Hippocampal formation (tissue), 2 donors: Measurements from ENCODE around the gene ETV3.
A peak's percentile ranks its signal among the peaks of the same experiment; 100 is the strongest.

Source experiments
- DNase-seq, 2 donors: peaks; one replicate each; lab custom pipeline; 2025; lab: John Stamatoyannopoulos, UW

The ETV3 gene

DNA sequence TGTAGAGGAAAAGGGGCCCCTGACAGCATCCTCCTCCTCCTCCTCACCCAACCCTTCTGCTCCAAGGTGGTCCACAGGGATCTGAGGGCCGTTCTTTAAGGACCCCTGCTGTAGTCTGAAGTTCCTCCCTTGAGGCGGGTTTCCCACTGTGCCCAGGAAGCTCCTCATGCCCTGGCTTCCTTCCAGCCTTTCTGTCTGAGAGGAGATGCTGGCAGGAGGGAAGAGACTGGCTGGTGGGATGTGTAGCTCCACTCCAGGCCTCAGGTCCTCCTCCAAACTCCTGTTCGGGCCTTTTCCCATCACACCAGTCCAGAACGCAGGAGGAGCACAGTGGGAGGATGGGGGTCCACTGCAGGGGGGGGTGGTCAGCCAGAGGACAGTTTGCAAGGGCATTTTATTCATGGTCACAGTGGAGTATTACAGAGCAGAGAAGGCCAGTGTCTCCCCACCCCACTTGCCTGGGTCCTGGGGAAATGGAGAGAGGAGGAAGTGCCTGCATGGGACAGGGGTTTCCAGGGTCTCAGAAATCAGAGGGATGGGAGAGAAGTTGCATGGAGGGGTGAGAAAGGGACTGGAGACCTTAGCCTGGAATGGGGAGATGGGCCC lies 46.4 kb downstream of the ETV3 start:
- no peak for DNase-seq

DNA sequence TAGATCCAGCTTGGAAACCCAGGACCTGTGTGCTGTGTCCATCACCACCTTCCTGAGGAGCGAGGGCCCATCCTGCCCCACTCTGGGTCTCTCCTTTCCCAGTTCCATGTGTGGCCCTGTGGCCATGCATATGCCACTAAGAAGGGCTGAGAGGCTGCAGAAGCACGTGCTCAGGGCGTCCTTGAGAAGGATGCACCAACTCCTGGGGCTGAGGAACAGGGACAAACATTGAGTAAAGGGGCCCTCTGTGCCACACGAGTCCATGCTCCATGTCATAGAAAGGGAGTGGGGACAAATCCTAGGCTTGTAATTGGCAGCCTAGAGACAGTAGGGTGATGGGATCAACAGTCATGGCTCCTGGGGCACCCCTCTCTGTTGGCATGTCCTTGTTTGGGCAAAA lies 47.0 kb downstream of the ETV3 start:
- no peak for DNase-seq

DNA sequence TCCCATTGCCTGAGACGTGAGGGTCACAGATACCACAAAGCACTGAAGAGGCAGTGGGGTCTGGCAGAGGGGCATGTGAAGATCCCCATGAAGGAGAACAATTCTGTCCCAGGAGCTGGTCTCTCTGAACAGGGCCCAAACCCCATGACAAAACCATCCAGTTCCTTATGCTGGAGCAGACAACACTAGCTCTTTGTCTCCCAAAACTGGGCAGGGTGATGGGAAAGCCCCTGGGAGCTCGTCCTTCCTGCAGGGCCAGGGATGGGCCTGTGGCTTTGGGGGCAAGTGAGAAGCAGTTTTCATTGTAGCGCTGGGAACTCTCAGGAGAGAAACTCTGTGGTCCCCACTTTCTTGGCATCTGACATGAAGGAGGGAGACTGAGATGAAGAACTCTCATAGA lies 47.4 kb downstream of the ETV3 start:
- DNase-seq: no peak

GRCh38 chr1:157090196-157090647 lies 48.0 kb downstream of the ETV3 start:
- peak; percentile 44 to 67 for DNase-seq

GRCh38 chr1:157089789-157090188 lies 48.4 kb downstream of the ETV3 start:
- no peak for DNase-seq

DNA sequence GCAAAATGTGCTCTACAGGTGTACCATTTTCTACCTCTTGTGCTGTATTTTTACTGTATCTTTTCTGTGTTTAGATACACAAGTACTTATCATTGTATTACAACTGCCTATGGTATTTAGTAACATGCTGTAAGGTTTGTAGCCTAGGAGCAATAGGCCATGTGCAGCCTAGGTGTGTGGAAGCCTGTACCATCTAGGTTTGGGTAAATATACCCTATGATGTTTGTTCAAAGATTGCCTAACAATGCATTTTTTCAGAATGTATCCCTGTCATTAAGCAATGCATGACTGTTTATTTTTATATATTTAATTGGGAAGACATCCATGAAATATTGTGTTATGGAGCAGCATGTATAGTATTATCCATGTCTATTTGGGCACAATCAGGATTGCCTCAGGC lies 49.6 kb downstream of the ETV3 start:
- no peak for DNase-seq

DNA sequence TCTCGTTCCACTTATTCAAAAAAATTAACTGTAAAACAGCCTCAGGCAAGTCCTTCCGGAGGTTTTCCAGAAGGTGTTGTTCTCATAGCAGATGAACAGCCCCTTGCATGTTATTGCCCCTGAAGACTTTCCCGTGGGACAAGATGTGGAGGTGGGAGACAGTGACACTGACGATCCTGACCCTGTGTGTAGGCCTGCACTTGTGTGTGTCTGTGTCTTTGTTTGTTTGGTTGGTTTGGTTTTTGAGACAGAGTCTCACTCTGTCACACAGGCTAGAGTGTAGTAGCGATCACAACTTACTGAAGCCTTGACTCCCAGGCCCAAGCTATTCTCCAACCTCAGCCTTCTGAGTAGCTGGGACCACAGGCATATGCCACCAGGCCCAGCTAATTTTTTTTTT lies 51.2 kb downstream of the ETV3 start:
- DNase-seq: no peak

GRCh38 chr1:157086299-157086698 lies 51.9 kb downstream of the ETV3 start:
- no peak for DNase-seq

GRCh38 chr1:157085421-157085820 lies 52.8 kb downstream of the ETV3 start:
- DNase-seq: no peak

GRCh38 chr1:157084720-157085119 lies 53.5 kb downstream of the ETV3 start:
- no peak for DNase-seq

DNA sequence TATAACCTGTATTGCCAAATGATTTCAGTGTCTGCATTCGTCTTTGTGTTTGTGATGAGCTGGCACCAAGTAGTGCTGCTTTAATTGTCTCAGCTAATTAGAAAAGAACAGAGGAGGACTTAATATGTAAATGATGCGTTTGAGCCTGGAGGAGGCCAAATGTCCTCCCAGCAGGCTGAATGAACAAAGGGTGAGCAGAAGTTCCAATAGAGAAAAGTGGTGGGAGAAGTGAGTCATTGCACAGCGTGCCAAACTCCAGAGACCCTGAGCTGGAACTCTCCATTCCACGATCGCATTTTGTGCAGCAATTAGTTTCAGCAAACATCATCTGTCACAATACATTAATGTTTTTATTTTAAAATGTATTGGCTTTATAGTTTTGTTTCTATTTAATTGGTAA lies 56.5 kb downstream of the ETV3 start:
- DNase-seq: no peak

DNA sequence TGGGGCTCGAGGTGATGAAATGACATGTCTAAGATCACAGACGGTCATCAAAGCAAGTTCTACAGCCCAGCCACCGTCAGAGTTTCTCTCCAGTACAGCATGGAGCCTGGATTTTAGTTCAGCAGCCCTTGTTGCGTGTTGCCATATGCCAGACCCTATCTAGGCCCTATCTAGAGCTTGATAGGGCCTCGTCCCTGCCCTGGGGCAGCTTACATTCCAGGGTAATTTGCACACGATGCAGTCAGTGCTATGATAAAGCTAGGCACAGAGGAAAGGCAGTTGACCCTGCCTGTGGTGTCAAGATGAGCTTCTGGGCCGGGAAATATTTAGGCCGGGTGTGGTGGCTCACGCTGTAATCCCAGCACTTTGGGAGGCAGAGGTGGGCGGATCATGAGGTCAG lies 57.5 kb downstream of the ETV3 start:
- DNase-seq: no peak

DNA sequence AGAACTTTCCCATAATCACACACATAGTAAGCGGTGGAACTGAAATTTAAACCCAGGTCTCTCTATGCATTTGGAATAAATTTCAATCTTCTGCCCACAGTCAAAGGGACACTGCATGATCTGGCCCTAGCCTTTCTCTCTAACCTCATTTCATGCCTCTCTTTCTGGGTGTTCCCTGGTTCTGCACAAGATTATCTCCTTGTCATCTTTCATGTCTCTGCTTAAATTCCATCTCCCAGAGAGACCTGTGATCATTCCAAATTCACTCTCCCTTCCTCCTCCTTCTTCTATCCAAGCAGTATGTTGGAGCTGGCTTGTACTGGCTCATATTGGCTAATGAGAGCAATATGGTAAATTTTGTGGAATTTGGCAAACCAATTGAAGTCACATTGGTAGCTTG lies 60.8 kb downstream of the ETV3 start:
- no peak for DNase-seq

- DNase-seq: peak in 1 of 2 donors; percentile 46
These were observed 64.1 kb downstream of the ETV3 start for GRCh38 chr1:157073944-157074685.
